8988T (cell line): ENCODE measurements around the gene BRI3BP.
A peak's percentile ranks its signal among the peaks of the same experiment; 100 is the strongest.
"Not testable (repeated sequence)": the region's sequence is repeated elsewhere in the genome, so short reads cannot be mapped to it uniquely, and the experiment has no call there.

ENCODE experiments used
- DNase-seq: peaks from one replicate; pipeline ENCODE4 v3.0.0; 2011

BRI3BP gene

DNA sequence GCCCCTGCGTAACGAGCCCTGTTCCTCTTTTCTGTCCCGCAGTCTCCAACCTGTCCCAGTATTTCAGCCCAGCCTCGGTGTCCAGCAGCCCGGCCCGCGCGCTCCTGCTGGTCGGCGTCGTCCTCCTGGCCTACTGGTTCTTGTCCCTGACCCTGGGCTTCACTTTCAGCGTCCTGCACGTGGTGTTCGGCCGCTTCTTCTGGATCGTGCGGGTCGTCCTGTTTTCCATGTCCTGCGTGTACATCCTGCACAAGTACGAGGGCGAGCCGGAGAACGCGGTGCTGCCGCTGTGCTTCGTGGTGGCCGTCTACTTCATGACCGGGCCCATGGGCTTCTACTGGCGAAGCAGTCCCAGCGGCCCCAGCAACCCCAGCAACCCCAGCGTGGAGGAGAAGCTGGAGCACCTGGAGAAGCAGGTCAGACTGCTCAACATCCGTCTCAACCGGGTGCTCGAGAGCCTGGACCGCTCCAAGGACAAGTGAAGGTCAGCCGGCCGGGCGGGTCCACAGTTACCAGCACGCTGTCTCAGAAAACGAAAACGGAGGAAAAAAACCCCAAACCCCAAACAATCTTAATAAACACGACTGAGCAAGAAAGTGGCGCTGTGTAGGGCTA is 31.6 kb downstream of the BRI3BP start:
- DNase-seq: no peak

DNA sequence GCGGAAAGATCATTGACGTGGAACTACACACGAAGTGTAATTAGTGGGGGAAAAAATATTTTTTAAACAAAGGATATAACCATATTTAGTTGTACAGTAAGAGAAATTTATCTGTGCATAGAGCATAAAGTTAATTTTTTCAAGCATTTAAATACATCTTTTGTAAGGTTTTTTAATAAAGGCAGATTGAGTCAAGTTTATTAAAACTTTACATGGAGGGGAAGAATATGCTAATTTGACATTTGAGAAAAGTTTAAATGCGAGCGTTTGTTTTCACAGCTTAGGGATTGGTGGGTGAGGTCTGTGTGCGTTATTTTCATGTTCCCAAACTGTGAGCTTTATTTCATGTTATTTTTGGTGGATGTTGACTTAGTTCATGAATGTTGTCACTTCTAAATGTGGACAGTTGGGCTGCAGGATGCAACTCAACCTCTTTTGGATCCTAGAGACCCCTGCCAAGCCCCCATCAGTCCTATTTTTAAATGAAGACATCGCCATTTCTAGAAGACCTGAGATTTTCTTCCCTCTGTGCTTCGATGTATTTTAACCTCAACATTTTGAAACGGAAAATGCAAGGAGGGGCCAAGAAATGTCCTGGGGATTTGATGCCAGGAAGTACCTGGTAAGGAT is 32.3 kb downstream of the BRI3BP start:
- DNase-seq: no peak

DNA sequence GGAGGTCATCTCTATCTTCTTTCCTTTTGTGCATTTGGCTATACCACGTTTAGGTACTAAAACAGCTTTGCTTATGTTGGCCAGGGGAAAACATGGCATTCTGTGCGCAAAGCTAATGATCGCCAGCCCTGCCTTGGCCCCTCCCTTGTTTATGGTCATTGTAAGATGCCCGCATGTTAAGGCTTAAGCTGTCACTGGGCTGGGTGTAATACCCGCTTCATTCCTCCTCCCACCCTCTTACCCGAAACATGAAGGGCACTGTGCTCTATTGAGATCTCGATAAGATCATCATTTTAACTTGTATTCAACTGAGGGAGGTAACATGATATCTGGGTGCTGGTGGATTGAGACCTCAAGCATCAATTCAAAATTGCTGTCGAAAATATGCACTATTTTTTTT is 34.7 kb downstream of the BRI3BP start:
- DNase-seq: no peak

DNA sequence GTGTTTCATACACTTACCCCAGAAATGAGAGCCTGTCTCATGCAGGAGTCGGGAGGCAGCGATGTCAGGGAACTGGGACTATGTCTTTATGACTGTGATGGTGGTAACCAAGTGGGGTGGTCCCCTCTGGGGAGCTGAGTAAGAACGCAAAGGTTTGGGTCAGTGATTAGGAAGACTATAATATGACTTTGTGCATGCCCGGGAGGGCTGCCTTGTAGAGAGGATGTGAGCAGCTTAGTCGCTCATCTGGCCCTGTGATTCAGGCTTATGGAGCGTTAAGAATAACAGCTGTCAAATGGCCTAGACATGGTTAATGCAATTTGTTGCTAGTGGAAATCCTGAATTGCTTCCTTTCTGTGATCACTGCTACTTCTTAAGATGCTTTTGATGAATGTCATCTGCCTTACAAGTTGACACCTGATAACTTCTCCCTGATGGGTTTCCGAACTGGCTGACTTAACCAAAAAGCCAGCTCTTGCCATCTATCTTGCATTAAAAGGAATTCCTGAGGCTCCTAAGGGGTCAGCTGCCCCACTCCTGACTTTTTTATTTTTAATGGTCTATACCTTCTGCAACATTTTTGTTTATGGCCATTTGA is 36.4 kb downstream of the BRI3BP start:
- no peak for DNase-seq

DNA sequence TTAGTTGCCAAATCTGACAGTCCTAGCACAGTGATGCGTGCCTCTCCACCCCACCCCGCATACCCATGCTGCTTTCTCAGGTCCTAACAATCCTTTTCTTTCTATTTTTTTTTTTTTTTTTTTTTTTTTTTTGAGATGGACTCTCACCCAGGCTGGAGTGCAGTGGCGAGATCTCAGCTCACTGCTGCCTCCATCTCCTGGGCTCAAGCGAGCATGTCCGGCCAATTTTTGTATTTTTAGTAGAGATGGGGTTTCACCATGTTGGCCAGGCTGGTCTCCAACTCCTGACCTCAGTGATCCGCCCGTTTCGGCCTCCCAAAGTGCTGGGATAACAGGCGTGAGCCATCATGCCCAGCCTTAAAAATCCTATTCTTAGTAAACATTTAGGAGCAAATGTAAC is 38.0 kb downstream of the BRI3BP start:
- DNase-seq: not testable (repeated sequence)

DNA sequence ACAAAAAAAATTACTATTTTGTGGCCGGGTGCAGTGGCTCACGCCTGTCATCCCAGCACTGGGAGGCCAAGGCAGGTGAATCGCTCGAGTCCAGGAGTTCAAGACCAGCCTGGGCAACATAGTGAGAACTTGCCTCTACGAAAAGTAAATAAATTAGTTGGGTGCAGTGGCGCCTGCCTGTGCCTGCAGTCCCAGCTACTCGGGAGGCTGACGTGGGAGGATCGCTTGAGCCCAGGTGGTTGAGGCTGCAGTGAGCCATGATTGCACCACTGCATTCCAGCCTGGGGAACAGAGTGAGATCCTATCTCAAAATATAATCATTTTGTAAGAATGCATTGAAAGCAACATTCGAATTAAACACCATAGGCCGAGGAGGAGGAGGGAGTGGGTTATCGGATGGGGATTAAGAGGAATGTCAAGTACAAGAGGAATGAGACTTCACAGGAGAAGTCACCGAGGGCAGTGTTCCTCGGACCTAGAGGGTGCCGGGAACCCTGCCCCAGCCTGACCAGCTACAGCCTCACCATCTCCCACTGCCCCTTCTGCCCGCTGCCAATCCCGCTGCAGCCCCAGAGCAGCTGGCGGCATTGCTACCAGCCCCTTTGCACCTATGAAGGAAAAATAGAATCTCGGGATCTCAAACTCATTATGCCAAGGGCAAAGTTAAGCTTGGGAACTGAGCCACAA is 39.2 kb downstream of the BRI3BP start:
- no peak for DNase-seq

DNA sequence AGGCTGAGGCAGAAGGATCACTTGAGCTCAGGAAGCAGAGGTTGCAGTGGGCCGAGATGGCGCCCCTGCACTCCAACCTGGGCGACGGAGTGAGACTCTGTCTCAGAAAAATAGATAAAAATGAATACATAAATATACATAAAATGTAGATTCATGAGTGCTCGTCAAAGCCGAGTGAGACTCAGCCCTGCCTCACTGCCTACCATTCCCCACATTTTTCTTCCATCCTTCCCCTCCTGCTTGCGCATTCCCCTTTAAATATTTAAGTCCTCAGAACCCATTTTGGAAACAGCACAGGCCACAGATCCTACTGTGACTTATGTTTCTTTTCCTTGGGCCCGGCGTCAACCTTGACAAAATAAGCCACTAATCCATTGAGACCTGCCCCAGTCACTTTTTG is 39.8 kb downstream of the BRI3BP start:
- no peak for DNase-seq

DNA sequence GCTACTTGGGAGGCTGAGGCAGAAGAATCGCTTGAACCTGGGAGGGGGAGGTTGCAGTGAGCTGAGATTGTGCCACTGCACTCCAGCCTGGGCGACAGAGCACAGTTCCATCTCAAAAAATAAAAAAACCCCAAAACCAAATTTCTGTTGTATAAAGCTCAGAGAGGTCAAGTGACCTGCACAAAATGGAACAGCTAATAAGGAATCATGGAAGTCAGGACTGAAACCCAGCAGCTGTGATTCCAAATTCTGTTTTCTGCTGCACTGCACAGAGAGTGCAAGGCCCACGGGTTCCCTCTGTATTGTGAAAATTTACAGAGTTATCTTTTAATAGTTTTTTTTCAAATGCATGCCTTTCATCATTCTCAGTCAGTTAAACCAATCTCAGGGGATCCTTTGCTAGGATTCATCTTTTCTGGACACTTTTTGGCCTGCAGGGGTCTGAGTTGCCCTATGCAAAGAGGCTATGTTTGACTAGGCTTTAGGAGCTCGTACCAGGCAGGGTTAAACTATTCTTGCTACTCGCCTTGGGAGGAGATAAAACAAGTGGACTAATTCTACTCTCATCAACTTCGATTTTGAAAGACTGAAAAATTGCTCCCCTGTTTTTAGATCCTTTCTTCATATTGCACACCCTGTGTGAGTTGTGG is 45.7 kb downstream of the BRI3BP start:
- DNase-seq: no peak

DNA sequence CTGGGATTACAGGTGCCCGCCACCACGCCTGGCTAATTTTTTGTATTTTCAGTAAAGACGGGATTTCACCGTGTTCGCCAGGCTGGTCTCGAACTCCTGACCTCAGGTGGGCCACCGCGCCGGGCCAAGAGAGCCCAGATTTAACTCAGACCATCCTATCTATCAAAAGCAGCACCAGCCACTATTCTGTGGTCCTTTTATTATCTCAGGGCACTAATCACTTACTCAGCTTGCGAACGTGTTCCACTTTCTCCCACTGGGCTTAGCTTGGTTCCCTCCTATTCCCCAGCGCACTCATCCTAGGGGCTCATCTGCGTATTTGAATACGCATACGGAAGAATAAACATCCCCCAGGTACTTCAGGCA is 55.6 kb downstream of the BRI3BP start:
- no peak for DNase-seq

DNA sequence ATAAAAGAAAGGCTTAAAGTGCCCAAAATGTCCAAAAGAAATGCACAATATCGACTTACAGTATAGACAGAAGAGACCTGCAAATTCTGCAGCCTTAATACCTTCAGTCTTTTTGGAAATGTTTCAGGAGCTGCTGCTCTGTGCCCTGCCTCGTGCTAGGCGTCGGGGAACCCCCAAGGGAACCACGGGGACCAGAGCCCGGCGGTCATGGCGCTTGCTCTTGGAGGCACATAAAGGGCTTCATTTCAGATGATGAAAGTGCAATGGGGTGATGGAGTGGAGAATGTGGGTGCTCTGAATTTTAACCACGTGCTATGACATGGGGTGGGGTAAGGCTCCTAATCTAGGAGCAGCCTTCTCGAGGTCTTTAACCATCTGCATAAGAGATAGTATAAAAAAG is 57.0 kb downstream of the BRI3BP start:
- DNase-seq: no peak

DNA sequence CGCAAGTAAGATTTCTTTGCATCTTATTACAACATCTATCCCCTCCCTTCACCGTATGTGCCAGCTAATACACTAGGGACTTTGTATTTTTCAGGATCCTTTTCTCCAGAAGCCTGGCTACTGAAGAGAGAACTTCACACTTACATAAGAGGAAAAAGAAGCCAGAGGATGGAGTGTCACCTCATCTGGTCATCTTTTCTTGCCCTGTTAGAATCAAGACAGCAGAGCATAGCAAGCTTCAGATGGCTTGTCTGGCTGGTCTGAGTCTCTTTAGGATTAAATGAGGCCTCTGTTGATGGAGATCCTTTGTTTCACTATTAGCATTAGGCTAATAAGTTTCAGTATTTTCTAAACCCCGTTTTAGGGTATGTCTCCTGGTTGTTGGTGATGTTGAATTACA is 57.4 kb downstream of the BRI3BP start:
- no peak for DNase-seq

DNA sequence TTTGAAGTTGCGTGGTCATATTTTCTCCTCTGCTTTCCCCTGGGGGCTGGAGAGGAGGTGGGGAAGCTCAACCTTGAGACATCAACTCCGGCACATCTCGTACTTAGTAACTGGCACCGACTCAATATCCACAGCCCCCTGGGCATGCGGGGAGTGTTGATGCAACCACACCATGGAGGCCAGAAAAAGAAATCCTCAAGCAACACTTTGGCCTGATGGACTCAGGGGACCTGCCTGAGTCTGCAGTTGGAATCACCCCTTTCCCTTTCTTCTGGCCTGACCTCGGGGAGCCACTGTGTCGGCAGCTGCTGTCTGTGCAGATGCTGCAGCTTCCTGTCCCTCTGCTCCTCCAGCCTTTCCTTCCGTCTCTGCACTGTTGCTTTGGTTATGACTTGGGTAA is 60.4 kb downstream of the BRI3BP start:
- DNase-seq: no peak

DNA sequence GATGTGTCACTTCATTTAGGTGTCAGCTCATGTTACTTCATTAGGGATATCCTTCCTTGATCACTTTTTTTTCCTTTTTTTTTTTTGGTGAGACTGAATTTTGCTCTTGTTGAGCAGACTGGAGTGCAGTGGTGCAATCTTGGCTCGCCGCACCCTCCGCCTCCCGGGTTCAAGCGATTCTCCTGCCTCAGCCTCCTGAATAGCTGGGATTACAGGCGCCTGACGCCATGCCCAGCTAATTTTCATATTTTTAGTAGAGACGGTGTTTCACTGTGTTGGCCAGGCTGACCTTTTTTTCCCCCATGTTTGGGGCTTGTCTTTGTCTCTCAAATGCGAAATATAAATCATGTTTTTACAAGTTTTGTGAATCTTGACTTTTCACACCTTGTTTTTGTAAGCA is 62.1 kb downstream of the BRI3BP start:
- no peak for DNase-seq

DNA sequence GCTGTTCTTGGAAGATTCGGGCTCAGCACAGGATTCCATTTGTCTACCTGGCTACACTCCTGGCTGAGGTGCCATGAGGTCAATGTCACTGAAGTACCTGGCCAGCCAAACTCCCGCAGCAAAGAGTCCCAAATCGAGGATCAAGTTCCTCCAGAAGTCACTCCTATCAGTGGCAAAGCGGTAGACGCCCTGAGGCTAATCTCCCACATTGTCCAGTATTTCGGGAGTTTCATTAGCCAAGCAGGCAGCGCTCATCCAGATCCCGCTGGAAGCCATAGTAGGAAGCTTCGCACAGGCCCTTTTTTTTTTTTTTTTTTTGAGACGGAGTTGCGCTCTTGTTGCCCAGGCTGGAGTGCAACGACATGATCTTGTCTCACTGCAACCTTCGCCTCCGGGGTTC is 62.9 kb downstream of the BRI3BP start:
- no peak for DNase-seq

DNA sequence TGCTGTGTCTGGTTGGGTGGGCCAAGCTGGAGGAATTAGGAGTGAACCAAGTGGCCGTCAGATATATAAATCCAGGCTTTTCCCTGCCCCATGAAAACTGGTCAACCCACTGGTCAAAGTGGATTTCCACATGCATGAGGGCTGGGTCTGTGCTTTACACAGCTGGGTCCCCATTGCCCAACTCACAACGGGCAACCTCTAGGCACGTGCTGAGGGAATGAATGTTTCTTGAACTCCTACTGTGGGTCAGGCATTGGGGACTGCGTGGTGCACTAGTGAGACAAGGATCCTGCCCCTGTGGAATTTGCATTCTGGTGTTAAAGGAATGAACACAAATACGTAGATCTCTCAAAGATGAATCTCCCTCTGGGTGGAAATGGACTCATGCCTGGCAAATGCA is 64.3 kb downstream of the BRI3BP start:
- no peak for DNase-seq

DNA sequence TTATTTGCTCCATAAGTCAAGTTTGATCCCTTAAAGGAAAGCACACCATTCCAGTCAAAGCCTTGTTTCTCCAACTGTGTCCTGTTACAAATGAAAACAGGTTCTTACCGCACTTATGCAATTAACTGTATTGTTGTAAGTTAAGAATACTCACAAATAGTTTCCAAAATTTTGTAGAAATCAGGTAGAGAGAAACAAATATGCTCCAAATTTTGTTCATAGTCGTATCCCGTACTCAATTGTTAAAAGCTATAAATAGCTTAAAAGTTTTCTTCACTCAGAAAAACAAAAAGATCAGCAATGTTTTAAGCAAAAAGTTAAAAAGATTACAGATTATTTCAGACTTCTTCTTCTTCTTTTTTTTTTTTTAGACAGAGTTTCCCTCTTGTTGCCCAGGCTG is 67.8 kb downstream of the BRI3BP start:
- DNase-seq: no peak

DNA sequence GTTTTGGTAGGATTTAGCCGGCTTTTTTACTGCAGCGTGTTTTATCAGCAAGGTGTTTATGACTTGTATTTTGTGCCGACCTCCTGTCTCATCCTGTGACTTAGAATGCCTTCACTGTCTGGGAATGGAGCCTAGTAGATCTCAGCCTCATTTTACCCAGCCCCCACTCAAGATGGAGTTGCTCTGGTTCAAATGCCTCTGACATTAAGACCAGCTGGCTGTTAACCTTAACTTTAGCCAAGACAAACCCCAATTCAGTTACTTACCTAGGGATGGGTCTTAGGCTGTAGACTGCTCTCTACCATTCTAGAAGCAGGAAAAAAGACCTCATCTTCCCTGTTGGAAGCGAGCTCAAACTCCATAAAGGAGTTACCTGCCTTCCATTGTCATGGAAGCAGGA is 70.1 kb downstream of the BRI3BP start:
- DNase-seq: not testable (repeated sequence)

DNA sequence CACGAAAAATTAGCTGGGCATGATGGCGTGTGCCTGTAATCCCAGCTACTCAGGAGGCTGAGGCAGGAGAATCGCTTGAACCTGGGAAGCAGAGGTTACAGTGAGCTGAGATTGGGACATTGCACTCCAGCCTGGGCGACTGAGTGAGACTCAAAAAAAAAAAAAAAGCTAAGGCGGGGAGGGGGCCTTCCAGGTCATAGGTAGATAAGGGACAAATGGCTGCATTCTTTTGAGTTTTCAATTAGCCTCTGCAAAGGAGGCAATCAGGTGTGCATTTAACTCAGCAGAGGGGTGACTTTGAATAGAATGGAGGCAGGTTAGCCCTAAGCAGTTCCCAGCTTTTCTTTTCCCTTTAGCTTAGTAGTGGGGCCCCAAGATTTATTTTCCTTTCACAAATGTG is 71.0 kb downstream of the BRI3BP start:
- no peak for DNase-seq

DNA sequence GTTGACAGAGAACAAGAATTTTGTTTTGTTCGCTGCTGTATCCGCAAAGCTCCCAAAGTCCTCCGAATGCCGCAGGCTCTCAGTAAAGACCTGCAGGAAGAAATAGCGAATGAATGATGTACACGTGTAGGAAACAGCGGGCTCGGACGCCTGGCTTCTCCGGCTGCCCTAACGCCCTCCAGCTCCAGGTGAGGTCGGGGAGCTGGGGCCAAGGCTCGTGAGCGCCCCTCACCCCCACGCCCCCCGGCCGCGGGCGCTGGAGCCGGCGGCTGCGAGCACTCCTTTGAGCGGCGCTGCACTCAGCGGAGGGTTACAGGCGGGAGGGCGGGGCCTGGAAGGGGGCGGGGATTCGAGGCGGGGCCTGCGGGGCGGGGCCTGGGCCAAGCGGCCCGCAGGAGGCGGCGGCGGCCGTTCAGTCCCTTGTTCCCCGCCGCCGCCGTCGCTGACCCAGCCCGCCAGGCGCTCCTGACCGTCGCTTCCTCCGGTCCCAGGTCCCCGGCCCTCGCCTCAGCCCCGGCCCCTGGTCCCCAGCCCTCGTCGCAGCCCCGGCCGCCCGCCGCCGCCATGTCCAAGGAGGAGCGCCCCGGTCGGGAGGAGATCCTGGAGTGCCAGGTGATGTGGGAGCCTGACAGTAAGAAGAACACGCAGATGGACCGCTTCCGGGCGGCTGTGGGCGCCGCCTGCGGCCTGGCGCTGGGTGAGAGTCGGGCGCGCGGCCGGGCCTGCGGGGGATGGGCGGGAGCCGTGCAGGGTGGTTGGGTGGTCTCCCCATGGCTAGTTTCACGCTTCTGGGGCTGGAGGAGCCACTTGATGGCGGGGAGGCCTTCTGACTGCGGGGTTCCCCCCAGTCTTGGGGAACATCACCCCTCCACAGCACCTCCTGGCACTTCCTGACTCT is 71.8 kb downstream of the BRI3BP start, which contains the start of gene AACS:
TSS of gene AACS (plus strand) at position 415 of the 898 bp plus-strand sequence. CDS start at position 565, 150 bp downstream.
- DNase-seq: peak; percentile 85

DNA sequence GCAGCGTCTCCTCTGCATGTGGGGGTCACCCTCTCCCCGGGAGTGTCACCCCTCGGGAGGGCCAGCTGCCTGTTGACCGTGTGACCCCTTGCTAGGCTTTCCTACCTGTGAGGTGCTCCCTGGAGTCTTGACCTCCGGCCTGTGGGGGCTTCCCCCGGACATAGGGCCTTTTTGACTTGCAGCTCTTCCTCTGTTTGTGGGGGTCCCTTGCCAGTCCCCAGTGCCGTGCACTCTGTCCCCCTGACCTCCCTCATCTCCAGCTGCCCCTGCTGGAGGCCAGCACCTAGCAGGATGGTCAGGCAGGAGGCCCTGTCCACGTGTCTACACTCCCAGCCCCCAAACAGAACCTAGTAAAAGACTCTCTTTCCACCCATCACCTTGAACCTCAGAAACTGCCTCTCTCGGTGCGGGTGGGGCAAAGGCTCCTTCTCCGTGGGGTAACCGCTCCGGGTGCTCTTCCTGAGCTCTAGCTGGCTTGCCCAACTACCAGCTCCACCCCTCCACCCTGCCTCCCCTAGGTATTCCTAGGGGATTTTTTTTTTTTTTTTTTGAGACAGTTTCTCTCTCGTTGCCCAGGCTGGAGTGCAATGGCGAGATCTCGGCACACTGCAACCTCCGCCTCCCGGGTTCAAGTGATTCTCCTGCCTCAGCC is 72.6 kb downstream of the BRI3BP start:
- DNase-seq: no peak

DNA sequence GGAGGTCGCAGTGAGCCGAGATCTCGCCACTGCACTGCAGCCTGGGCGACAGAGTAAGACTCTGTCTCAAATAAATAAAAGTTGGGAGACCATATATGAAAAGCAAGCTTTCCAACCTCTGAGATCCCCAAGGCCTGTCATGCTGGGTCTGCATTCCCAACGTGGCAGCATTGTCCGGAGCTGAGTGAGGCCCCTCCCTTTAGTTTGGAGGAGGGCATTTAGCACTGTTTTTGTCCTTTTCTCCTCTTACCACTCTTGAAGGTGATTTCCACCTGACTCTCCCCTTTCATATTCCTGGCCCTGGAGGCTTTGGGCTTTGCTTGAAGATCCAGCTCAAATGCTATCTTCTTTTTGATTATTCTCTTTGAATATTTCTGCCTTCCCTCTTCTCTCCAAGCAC is 74.9 kb downstream of the BRI3BP start:
- DNase-seq: no peak

DNA sequence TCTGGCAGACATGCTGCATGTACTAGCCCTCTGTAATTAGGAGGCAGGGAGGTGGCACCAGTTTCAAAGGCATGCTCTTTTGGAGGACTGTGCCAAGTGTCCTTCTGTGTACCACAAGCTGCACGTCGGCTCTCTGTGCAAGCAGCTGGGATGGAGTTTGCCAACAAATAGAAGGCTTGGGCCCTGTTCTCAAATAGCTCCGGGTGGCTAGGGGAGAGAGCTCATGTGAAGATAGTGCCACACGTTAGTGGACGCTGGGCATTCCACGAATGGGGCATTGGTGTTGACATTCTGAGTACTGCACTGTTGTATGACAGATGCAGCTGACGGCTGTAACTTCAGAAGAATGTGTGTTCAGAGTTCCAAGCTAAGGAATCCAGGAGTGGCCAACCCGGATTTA is 76.2 kb downstream of the BRI3BP start:
- no peak for DNase-seq
